ENCODE data around the gene PRSS22. TPM values are rescaled to one million over a fixed set of nuclear protein-coding genes. Genes with fewer than 3 reads are reported as not detected.

Gene PRSS22
- total RNA-seq, 1 experiment from 2014 or later = 3.9 TPM

DNA sequence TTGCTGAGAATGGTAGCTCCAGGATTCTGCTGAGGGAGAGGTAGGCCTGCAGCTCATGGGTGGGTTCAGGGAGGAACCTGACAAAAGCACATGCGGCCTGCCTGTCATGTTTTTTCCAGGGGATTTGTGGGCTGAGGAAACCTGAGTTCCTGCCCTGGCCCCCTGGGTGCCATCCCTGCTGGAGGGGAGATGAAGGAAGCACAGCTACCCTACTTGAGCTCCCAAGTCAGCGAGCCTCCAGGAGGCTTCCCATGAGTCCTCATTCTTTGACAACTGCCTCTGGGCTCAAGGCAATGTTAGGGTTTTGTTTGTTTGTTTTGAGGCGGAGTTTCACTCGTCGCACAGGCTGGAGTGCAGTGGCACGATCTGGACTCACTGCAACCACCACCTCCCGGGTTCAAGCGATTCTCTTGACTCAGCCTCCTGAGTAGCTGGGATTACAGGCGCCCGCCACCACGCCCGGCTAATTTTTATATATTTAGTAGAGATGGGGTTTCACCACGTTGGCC is 41.6 kb upstream of the PRSS22 start:
- no peaks in the 10 kb centered on the region for H3K9me3 Mint-ChIP-seq
- no peak overlapping the region for H3K27ac Mint-ChIP-seq
- no peaks in the 10 kb centered on the region for H3K27me3 Mint-ChIP-seq (ENCODE audit: low read depth)
- DNase-seq (ENCODE audit: low spot score) (no peak), ATAC-seq (no peak)
- H3K4me1 Mint-ChIP-seq = peaks cover 5% of the 10 kb centered on the region
- no peak overlapping the region for H3K4me3 Mint-ChIP-seq
- CTCF ChIA-PET = interaction anchor here (1.0 to 2.3 kb wide), 3 partner anchors 17 to 28 kb away, joined by 3 to 9 read pairs (median 5); partner anchors contain the start of gene FLYWCH2
- H3K36me3 Mint-ChIP-seq = no peaks in the 10 kb centered on the region
- no peak for TF ChIP-seq SP1 (CRISPR knock-in tag; conservative IDR thresholded peaks at IDR 0.05)
- TF ChIP-seq TP53 (CRISPR knock-in tag; IDR thresholded peaks at IDR 0.05) = no peak
- TF ChIP-seq TCF7 (CRISPR knock-in tag; IDR thresholded peaks at IDR 0.05; ENCODE audit: low read depth) = no peak
- no peak for TF ChIP-seq JAZF1 (CRISPR knock-in tag; IDR thresholded peaks at IDR 0.05)
- TF ChIP-seq, protein P1, sequence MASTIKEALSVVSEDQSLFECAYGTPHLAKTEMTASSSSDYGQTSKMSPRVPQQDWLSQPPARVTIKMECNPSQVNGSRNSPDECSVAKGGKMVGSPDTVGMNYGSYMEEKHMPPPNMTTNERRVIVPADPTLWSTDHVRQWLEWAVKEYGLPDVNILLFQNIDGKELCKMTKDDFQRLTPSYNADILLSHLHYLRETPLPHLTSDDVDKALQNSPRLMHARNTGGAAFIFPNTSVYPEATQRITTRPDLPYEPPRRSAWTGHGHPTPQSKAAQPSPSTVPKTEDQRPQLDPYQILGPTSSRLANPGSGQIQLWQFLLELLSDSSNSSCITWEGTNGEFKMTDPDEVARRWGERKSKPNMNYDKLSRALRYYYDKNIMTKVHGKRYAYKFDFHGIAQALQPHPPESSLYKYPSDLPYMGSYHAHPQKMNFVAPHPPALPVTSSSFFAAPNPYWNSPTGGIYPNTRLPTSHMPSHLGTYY (CRISPR knock-in tag; IDR thresholded peaks at IDR 0.05) = no peak
- TF ChIP-seq, protein P2, sequence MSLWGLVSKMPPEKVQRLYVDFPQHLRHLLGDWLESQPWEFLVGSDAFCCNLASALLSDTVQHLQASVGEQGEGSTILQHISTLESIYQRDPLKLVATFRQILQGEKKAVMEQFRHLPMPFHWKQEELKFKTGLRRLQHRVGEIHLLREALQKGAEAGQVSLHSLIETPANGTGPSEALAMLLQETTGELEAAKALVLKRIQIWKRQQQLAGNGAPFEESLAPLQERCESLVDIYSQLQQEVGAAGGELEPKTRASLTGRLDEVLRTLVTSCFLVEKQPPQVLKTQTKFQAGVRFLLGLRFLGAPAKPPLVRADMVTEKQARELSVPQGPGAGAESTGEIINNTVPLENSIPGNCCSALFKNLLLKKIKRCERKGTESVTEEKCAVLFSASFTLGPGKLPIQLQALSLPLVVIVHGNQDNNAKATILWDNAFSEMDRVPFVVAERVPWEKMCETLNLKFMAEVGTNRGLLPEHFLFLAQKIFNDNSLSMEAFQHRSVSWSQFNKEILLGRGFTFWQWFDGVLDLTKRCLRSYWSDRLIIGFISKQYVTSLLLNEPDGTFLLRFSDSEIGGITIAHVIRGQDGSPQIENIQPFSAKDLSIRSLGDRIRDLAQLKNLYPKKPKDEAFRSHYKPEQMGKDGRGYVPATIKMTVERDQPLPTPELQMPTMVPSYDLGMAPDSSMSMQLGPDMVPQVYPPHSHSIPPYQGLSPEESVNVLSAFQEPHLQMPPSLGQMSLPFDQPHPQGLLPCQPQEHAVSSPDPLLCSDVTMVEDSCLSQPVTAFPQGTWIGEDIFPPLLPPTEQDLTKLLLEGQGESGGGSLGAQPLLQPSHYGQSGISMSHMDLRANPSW (CRISPR knock-in tag; conservative IDR thresholded peaks at IDR 0.05; ENCODE audit: low read depth) = no peak
- TF ChIP-seq, protein P3, sequence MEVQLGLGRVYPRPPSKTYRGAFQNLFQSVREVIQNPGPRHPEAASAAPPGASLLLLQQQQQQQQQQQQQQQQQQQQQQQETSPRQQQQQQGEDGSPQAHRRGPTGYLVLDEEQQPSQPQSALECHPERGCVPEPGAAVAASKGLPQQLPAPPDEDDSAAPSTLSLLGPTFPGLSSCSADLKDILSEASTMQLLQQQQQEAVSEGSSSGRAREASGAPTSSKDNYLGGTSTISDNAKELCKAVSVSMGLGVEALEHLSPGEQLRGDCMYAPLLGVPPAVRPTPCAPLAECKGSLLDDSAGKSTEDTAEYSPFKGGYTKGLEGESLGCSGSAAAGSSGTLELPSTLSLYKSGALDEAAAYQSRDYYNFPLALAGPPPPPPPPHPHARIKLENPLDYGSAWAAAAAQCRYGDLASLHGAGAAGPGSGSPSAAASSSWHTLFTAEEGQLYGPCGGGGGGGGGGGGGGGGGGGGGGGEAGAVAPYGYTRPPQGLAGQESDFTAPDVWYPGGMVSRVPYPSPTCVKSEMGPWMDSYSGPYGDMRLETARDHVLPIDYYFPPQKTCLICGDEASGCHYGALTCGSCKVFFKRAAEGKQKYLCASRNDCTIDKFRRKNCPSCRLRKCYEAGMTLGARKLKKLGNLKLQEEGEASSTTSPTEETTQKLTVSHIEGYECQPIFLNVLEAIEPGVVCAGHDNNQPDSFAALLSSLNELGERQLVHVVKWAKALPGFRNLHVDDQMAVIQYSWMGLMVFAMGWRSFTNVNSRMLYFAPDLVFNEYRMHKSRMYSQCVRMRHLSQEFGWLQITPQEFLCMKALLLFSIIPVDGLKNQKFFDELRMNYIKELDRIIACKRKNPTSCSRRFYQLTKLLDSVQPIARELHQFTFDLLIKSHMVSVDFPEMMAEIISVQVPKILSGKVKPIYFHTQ (CRISPR knock-in tag; IDR thresholded peaks at IDR 0.05) = no peak
- TF ChIP-seq CREM (CRISPR knock-in tag; IDR thresholded peaks at IDR 0.05) = no peak
- TF ChIP-seq, protein P4, sequence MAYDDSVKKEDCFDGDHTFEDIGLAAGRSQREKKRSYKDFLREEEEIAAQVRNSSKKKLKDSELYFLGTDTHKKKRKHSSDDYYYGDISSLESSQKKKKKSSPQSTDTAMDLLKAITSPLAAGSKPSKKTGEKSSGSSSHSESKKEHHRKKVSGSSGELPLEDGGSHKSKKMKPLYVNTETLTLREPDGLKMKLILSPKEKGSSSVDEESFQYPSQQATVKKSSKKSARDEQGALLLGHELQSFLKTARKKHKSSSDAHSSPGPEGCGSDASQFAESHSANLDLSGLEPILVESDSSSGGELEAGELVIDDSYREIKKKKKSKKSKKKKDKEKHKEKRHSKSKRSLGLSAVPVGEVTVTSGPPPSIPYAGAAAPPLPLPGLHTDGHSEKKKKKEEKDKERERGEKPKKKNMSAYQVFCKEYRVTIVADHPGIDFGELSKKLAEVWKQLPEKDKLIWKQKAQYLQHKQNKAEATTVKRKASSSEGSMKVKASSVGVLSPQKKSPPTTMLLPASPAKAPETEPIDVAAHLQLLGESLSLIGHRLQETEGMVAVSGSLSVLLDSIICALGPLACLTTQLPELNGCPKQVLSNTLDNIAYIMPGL (CRISPR knock-in tag; IDR thresholded peaks at IDR 0.05) = no peak
- TF ChIP-seq E2F4 (CRISPR knock-in tag; IDR thresholded peaks at IDR 0.05; ENCODE audit: borderline replicate concordance, low read depth) = no peak
- TF ChIP-seq, protein P5, sequence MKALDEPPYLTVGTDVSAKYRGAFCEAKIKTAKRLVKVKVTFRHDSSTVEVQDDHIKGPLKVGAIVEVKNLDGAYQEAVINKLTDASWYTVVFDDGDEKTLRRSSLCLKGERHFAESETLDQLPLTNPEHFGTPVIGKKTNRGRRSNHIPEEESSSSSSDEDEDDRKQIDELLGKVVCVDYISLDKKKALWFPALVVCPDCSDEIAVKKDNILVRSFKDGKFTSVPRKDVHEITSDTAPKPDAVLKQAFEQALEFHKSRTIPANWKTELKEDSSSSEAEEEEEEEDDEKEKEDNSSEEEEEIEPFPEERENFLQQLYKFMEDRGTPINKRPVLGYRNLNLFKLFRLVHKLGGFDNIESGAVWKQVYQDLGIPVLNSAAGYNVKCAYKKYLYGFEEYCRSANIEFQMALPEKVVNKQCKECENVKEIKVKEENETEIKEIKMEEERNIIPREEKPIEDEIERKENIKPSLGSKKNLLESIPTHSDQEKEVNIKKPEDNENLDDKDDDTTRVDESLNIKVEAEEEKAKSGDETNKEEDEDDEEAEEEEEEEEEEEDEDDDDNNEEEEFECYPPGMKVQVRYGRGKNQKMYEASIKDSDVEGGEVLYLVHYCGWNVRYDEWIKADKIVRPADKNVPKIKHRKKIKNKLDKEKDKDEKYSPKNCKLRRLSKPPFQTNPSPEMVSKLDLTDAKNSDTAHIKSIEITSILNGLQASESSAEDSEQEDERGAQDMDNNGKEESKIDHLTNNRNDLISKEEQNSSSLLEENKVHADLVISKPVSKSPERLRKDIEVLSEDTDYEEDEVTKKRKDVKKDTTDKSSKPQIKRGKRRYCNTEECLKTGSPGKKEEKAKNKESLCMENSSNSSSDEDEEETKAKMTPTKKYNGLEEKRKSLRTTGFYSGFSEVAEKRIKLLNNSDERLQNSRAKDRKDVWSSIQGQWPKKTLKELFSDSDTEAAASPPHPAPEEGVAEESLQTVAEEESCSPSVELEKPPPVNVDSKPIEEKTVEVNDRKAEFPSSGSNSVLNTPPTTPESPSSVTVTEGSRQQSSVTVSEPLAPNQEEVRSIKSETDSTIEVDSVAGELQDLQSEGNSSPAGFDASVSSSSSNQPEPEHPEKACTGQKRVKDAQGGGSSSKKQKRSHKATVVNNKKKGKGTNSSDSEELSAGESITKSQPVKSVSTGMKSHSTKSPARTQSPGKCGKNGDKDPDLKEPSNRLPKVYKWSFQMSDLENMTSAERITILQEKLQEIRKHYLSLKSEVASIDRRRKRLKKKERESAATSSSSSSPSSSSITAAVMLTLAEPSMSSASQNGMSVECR (CRISPR knock-in tag; IDR thresholded peaks at IDR 0.05; ENCODE audit: borderline replicate concordance) = no peak
- no peak for TF ChIP-seq NR3C1 (CRISPR knock-in tag; conservative IDR thresholded peaks at IDR 0.05; ENCODE audit: low read depth)
- TF ChIP-seq ATF1 (CRISPR knock-in tag; IDR thresholded peaks at IDR 0.05) = no peak
- POLR2A ChIA-PET = no interaction called here

Measured in WTC11 (cell line).